HCT116 (cell line): ENCODE results near the gene TENT5A. TPM values are rescaled to one million over a fixed set of nuclear protein-coding genes. Genes with fewer than 3 reads are reported as not detected.

Source experiments
- ATAC-seq: fragments of 200-7000 bp; cut with Tn5 transposase; 2 replicates; pipeline ENCODE4 v1.9.1; 2020; ENCODE audit warnings: mild to moderate bottlenecking, moderate library complexity
- BruUV-seq: library from RNA; stranded (reverse); fragments of 400-500 nt; replicated peaks from 2 replicates; lab custom pipeline; 2021; lab: Mats Ljungman, UMichigan
- CTCF ChIA-PET: fragments of 300-600 bp; sonication (Branson Sonifier 250); formaldehyde crosslinking; loops from one replicate; lab custom pipeline; 2021; ENCODE audit warnings: antibody characterized with exemption; lab: Charles Lee
- POLR2A ChIA-PET: fragments of 300-600, 350-600 bp; sonication (Branson Sonifier 250); formaldehyde crosslinking; loops from one replicate; lab custom pipeline; 2021; ENCODE audit warnings: antibody characterized with exemption; lab: Charles Lee
- RAD21 ChIA-PET, 2 experiments: fragments of 300-600 bp; sonication (Branson Sonifier 250); formaldehyde crosslinking; loops; one replicate each; lab custom pipeline; 2023; ENCODE audit warnings: low total read pairs in 2 of 2; ENCODE audit not compliant: uncharacterized antibody in 2 of 2, unreplicated experiment in 2 of 2, low non-redundant PET in 1 of 2; lab: Charles Lee
- DNase-seq: peaks from one replicate; pipeline ENCODE4 v3.0.0-alpha.2; 2010; ENCODE audit warnings: low read depth, low spot score
- H2AFZ ChIP-seq: fragments of 200-600 bp; shearing (Covaris generic), sonication (generic); 2 replicates; pipeline ENCODE4 v1.6.1; 2017; ENCODE audit warnings: low read depth, mixed run types, mixed read lengths, antibody characterized with exemption, low read length; ENCODE audit not compliant: poor library complexity, severe bottlenecking
- H3K27ac ChIP-seq: 2 replicates; pipeline ENCODE4 v1.5.1; 2012; ENCODE audit warnings: low read depth, low read length
- H3K27me3 ChIP-seq: fragments of 200-600 bp; sonication (generic); 2 replicates; pipeline ENCODE4 v1.6.1; 2016; ENCODE audit warnings: mixed run types, low read length, mixed read lengths; ENCODE audit not compliant: insufficient read depth
- H3K36me3 ChIP-seq, 2 experiments: fragments of 200-500 bp in 1 of 2; fragments of 200-600 bp in 1 of 2; sonication (Bioruptor generic) in 1 of 2; sonication (generic) in 1 of 2; 2 replicates each; pipeline versions ENCODE4 v1.5.1 to v1.6.1; 2014 to 2016; ENCODE audit warnings: low read length in 2 of 2, inconsistent platforms in 1 of 2, mixed read lengths in 1 of 2, mixed run types in 1 of 2; ENCODE audit not compliant: insufficient read depth in 2 of 2, control insufficient read depth in 1 of 2
- H3K4me1 ChIP-seq, 2 experiments: fragments of 200-600 bp in 1 of 2; sonication (generic) in 1 of 2; 2 replicates each; pipeline versions ENCODE4 v1.5.1 to v1.6.1; 2012 to 2017; ENCODE audit warnings: low read length in 2 of 2, inconsistent platforms in 1 of 2, mild to moderate bottlenecking in 1 of 2, mixed read lengths in 1 of 2, mixed run types in 1 of 2, moderate library complexity in 1 of 2; ENCODE audit not compliant: insufficient read depth in 2 of 2, control insufficient read depth in 1 of 2
- H3K4me2 ChIP-seq: fragments of 200-600 bp; sonication (generic); 2 replicates; pipeline ENCODE4 v1.6.1; 2017; ENCODE audit warnings: mixed run types, low read length, mixed read lengths
- H3K4me3 ChIP-seq, 2 experiments: fragments of 200-600 bp in 1 of 2; sonication (generic) in 1 of 2; replicated peaks in 1 of 2; 2 replicates each; pipeline ENCODE4 v1.5.1; 2011 to 2016; ENCODE audit warnings: low read length in 2 of 2, control low read depth in 1 of 2, low read depth in 1 of 2, mild to moderate bottlenecking in 1 of 2, mixed read lengths in 1 of 2, mixed run types in 1 of 2
- H3K79me2 ChIP-seq: fragments of 200-600 bp; sonication (generic); 2 replicates; pipeline ENCODE4 v1.6.1; 2017; ENCODE audit warnings: mild to moderate bottlenecking, mixed run types, low read length, moderate library complexity, mixed read lengths; ENCODE audit not compliant: insufficient read depth
- H3K9ac ChIP-seq: fragments of 200-600 bp; sonication (generic); 2 replicates; pipeline ENCODE4 v1.6.1; 2016; ENCODE audit warnings: low read length, mixed read lengths
- H3K9me2 ChIP-seq: fragments of 200-600 bp; sonication (generic), shearing (Covaris generic); 2 replicates; pipeline ENCODE4 v1.6.1; 2017; ENCODE audit warnings: mixed run types, mild to moderate bottlenecking, moderate library complexity; ENCODE audit not compliant: insufficient read depth
- H3K9me3 ChIP-seq, 2 experiments: fragments of 200-500 bp in 1 of 2; fragments of 200-600 bp in 1 of 2; sonication (Bioruptor generic) in 1 of 2; sonication (generic) in 1 of 2; 2 replicates each; pipeline ENCODE4 v1.6.1; 2014 to 2017; ENCODE audit warnings: low read length in 2 of 2, mixed read lengths in 2 of 2, inconsistent platforms in 1 of 2, low read depth in 1 of 2, mild to moderate bottlenecking in 1 of 2, mixed run types in 1 of 2, moderate library complexity in 1 of 2; ENCODE audit not compliant: control insufficient read depth in 1 of 2, insufficient read depth in 1 of 2
- H4K20me1 ChIP-seq: fragments of 200-600 bp; sonication (generic), shearing (Covaris generic); 2 replicates; pipeline ENCODE4 v1.6.1; 2017; ENCODE audit warnings: mixed run types, mild to moderate bottlenecking, moderate library complexity; ENCODE audit not compliant: insufficient read depth
- CBX3 ChIP-seq: IDR thresholded peaks from 2 replicates; pipeline ENCODE4 v1.6.1; 2012; ENCODE audit warnings: low read depth
- CEBPB ChIP-seq: IDR thresholded peaks from 2 replicates; pipeline ENCODE4 v1.6.1; 2012; ENCODE audit warnings: low read depth
- ELF1 ChIP-seq: IDR thresholded peaks from 2 replicates; pipeline ENCODE4 v1.6.1; 2012; ENCODE audit warnings: low read depth, borderline replicate concordance
- EZH2 ChIP-seq: fragments of 200-600 bp; sonication (generic); IDR thresholded peaks from 2 replicates; pipeline ENCODE4 v1.6.1; 2017; ENCODE audit warnings: antibody characterized with exemption, mixed run types
- EZH2phosphoT487 ChIP-seq: fragments of 200-600 bp; IDR thresholded peaks from 2 replicates; pipeline ENCODE4 v1.6.1; 2018; ENCODE audit warnings: antibody characterized with exemption, borderline replicate concordance
- FOSL1 ChIP-seq: IDR thresholded peaks from 2 replicates; pipeline ENCODE4 v1.6.1; 2012; ENCODE audit warnings: low read depth
- MAX ChIP-seq: IDR thresholded peaks from 2 replicates; pipeline ENCODE4 v1.6.1; 2012
- POLR2A ChIP-seq: IDR thresholded peaks from 2 replicates; pipeline ENCODE4 v1.7.0; 2011; ENCODE audit warnings: borderline replicate concordance; ENCODE audit not compliant: insufficient read depth, insufficient read length; ENCODE audit errors: extremely low read depth
- RAD21 ChIP-seq: IDR thresholded peaks from 2 replicates; pipeline ENCODE4 v1.6.1; 2012; ENCODE audit warnings: low read depth, mild to moderate bottlenecking
- SIN3A ChIP-seq: IDR thresholded peaks from 2 replicates; pipeline ENCODE4 v1.6.1; 2012; ENCODE audit warnings: low read depth
- SP1 ChIP-seq: IDR thresholded peaks from 2 replicates; pipeline ENCODE4 v1.6.1; 2012; ENCODE audit warnings: low read depth
- SRF ChIP-seq: IDR thresholded peaks from 2 replicates; pipeline ENCODE4 v1.6.1; 2012; ENCODE audit warnings: low read depth
- TCF7L2 ChIP-seq: IDR thresholded peaks from 2 replicates; pipeline ENCODE4 v1.7.0; 2011; ENCODE audit warnings: borderline replicate concordance, inconsistent platforms; ENCODE audit not compliant: insufficient read depth, insufficient read length; ENCODE audit errors: extremely low read depth
- YY1 ChIP-seq: IDR thresholded peaks from 2 replicates; pipeline ENCODE4 v1.6.1; 2011; ENCODE audit warnings: low read length, low read depth, moderate library complexity, mild to moderate bottlenecking; ENCODE audit not compliant: insufficient replicate concordance; ENCODE audit errors: extremely low read depth
- ZFX ChIP-seq: fragments of 450-650 bp; IDR thresholded peaks from 2 replicates; pipeline ENCODE4 v1.6.1; 2017
- ZNF274 ChIP-seq: fragments of 200-500 bp; sonication (Bioruptor generic); IDR thresholded peaks from 2 replicates; pipeline ENCODE4 v1.6.1; 2014; ENCODE audit warnings: mild to moderate bottlenecking, low read depth, low read length, inconsistent platforms
- intact Hi-C: fragments of 100-400 bp; cut with micrococcal nuclease; formaldehyde crosslinking; loops from 2 replicates; pipeline ENCODE4 v1.10.0; 2022
- total RNA-seq: library from RNA; stranded (reverse); gene quantifications from one replicate; pipeline ENCODE4 v1.2.1, GENCODE V29; 2021; ENCODE audit not compliant: unreplicated experiment
- TF ChIP-seq, protein P1 (sequence below): IDR thresholded peaks from 2 replicates; pipeline ENCODE4 v1.6.1; 2012; ENCODE audit warnings: low read depth
- TF ChIP-seq, protein P2 (sequence below): IDR thresholded peaks from 2 replicates; pipeline ENCODE4 v1.6.1; 2011; ENCODE audit warnings: mild to moderate bottlenecking, low read length, moderate library complexity; ENCODE audit not compliant: insufficient replicate concordance; ENCODE audit errors: extremely low read depth
- TF ChIP-seq, protein P3 (sequence below): IDR thresholded peaks from 2 replicates; pipeline ENCODE4 v1.6.1; 2012

TENT5A gene
- total RNA-seq, 1 experiment from 2014 or later, result 11.2 TPM

DNA sequence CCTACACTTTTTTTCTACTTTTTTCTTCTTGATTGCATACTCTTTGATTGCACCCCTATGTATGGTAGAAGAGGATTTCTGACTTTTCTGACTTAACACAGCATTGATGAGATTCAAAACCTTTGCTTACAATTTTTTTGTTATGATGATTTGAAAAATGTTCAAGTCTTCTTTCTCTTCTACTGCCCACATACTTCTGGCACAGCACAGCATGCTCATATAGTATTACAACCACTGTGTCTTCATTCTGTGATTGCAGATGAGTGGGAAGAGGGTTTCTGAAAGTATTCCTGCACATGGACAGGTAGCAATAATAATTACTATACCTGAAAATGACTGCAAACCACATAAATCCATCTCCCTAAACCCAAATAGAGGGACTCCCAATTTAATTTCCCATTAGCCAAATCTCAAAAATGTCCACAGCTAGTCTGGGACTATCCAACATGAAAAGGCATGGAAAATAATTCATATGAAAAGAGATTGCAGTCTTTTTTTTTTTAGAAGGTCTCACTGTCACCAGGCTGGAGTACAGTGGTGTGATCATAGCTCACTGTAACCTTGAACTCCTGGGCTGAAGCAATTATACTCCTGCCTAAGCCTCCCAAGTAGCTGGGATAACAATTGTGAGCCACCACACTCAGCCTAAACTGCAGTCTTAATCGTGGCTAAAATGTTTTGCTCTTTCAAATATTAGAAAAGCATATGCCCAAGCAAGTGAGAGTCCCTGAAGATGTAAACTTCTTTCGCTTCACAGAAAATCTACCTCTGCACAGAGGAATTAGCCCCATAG lies 15.9 kb upstream of the TENT5A start:
- no peaks in the 10 kb centered on the region for H4K20me1 ChIP-seq
- H3K9me3 ChIP-seq, result no peaks in the 10 kb centered on the region
- H3K36me3 ChIP-seq, result no peaks in the 10 kb centered on the region
- POLR2A ChIA-PET, result interaction anchor here (1.5 kb wide), 1 partner anchor 15 kb away, joined by 3 read pairs; no protein-coding TSS in a partner anchor
- RAD21 ChIA-PET, result no interaction called here
- DNase-seq (no peak), ATAC-seq (no peak)
- H2AFZ ChIP-seq, result no peak overlapping the region
- no peaks in the 10 kb centered on the region for H3K79me2 ChIP-seq
- no peaks in the 10 kb centered on the region for H3K27me3 ChIP-seq
- H3K27ac ChIP-seq, result no peak overlapping the region
- no peaks in the 10 kb centered on the region; a peak in 1 of 4 replicates for H3K4me1 ChIP-seq
- H3K4me2 ChIP-seq, result no peak overlapping the region
- no peak overlapping the region for H3K4me3 ChIP-seq
- no TSS peak for BruUV-seq
- no peaks in the 10 kb centered on the region for H3K9me2 ChIP-seq
- CTCF ChIA-PET, result no interaction called here
- intact Hi-C loops, result no loop called here
- no peak overlapping the region for H3K9ac ChIP-seq
- TF ChIP-seq EZH2, result no peak
- no peak for TF ChIP-seq SIN3A
- no peak for TF ChIP-seq SP1
- no peak for TF ChIP-seq TCF7L2
- TF ChIP-seq, protein P1, sequence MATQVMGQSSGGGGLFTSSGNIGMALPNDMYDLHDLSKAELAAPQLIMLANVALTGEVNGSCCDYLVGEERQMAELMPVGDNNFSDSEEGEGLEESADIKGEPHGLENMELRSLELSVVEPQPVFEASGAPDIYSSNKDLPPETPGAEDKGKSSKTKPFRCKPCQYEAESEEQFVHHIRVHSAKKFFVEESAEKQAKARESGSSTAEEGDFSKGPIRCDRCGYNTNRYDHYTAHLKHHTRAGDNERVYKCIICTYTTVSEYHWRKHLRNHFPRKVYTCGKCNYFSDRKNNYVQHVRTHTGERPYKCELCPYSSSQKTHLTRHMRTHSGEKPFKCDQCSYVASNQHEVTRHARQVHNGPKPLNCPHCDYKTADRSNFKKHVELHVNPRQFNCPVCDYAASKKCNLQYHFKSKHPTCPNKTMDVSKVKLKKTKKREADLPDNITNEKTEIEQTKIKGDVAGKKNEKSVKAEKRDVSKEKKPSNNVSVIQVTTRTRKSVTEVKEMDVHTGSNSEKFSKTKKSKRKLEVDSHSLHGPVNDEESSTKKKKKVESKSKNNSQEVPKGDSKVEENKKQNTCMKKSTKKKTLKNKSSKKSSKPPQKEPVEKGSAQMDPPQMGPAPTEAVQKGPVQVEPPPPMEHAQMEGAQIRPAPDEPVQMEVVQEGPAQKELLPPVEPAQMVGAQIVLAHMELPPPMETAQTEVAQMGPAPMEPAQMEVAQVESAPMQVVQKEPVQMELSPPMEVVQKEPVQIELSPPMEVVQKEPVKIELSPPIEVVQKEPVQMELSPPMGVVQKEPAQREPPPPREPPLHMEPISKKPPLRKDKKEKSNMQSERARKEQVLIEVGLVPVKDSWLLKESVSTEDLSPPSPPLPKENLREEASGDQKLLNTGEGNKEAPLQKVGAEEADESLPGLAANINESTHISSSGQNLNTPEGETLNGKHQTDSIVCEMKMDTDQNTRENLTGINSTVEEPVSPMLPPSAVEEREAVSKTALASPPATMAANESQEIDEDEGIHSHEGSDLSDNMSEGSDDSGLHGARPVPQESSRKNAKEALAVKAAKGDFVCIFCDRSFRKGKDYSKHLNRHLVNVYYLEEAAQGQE, result no peak
- no peak for TF ChIP-seq ZFX
- no peak for TF ChIP-seq ZNF274
- TF ChIP-seq YY1, result no peak
- no peak for TF ChIP-seq RAD21
- no peak for TF ChIP-seq CEBPB
- TF ChIP-seq, protein P2, sequence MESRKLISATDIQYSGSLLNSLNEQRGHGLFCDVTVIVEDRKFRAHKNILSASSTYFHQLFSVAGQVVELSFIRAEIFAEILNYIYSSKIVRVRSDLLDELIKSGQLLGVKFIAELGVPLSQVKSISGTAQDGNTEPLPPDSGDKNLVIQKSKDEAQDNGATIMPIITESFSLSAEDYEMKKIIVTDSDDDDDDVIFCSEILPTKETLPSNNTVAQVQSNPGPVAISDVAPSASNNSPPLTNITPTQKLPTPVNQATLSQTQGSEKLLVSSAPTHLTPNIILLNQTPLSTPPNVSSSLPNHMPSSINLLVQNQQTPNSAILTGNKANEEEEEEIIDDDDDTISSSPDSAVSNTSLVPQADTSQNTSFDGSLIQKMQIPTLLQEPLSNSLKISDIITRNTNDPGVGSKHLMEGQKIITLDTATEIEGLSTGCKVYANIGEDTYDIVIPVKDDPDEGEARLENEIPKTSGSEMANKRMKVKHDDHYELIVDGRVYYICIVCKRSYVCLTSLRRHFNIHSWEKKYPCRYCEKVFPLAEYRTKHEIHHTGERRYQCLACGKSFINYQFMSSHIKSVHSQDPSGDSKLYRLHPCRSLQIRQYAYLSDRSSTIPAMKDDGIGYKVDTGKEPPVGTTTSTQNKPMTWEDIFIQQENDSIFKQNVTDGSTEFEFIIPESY, result no peak
- no peak for TF ChIP-seq SRF
- no peak for TF ChIP-seq POLR2A
- TF ChIP-seq ELF1, result no peak
- TF ChIP-seq EZH2phosphoT487, result no peak
- TF ChIP-seq CBX3, result no peak
- no peak for TF ChIP-seq MAX
- TF ChIP-seq, protein P3, sequence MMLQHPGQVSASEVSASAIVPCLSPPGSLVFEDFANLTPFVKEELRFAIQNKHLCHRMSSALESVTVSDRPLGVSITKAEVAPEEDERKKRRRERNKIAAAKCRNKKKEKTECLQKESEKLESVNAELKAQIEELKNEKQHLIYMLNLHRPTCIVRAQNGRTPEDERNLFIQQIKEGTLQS, result no peak
- no peak for TF ChIP-seq FOSL1
